OCI-M1 (cell line): ENCODE data around the gene LARGE2.

Source experiments
- DNase-seq: peaks from one replicate; lab custom pipeline; 2025; lab: John Stamatoyannopoulos, UW

Gene LARGE2

GRCh38 chr11:45929486-45930030, 7.1 kb downstream of the LARGE2 start:
- no peak for DNase-seq

GRCh38 chr11:45930031-45930794, 7.8 kb downstream of the LARGE2 start:
- DNase-seq = no peak

GRCh38 chr11:45930951-45931570, 8.6 kb downstream of the LARGE2 start:
- no peak for DNase-seq

GRCh38 chr11:45931739-45932138, 9.3 kb downstream of the LARGE2 start:
- DNase-seq = no peak

GRCh38 chr11:45932217-45932616, 9.8 kb downstream of the LARGE2 start:
- DNase-seq = no peak

- DNase-seq = no peak
Measured at GRCh38 chr11:45933131-45933831, 10.8 kb downstream of the LARGE2 start.

- no peak for DNase-seq
Measured at GRCh38 chr11:45933846-45934579, 11.6 kb downstream of the LARGE2 start.

GRCh38 chr11:45934580-45935318, 12.3 kb downstream of the LARGE2 start:
- no peak for DNase-seq

GRCh38 chr11:45935349-45936064, 13.1 kb downstream of the LARGE2 start:
- no peak for DNase-seq

GRCh38 chr11:45936511-45937054, 14.1 kb downstream of the LARGE2 start:
- no peak for DNase-seq

GRCh38 chr11:45937916-45938315, 15.5 kb downstream of the LARGE2 start:
- DNase-seq = no peak

GRCh38 chr11:45939836-45940235, 17.4 kb downstream of the LARGE2 start:
- no peak for DNase-seq

GRCh38 chr11:45941285-45941684, 18.8 kb downstream of the LARGE2 start:
- DNase-seq = no peak

- no peak for DNase-seq
Measured at GRCh38 chr11:45942381-45942780, 19.9 kb downstream of the LARGE2 start.

GRCh38 chr11:45945397-45945999, 23.0 kb downstream of the LARGE2 start:
- no peak for DNase-seq

- no peak for DNase-seq
Measured at GRCh38 chr11:45947885-45948284, 25.4 kb downstream of the LARGE2 start.

GRCh38 chr11:45948356-45948755, 25.9 kb downstream of the LARGE2 start:
- no peak for DNase-seq

- no peak for DNase-seq
Measured at GRCh38 chr11:45949992-45950407, 27.5 kb downstream of the LARGE2 start.

GRCh38 chr11:45959851-45960250, 37.4 kb downstream of the LARGE2 start:
- DNase-seq = no peak
